ENCODE data around the gene SMO. TPM values are rescaled to one million over a fixed set of nuclear protein-coding genes. Genes with fewer than 3 reads are reported as not detected.

Gene SMO
- total and polyA plus RNA-seq, 4 donors: 0.87 to 19.3 (median 3.6) TPM

GRCh38 chr7:129176916-129177710 is 11.3 kb upstream of the SMO start:
- no peak overlapping the region for H3K27ac ChIP-seq (ENCODE audit: low read depth in 1 of 2, low read length in 1 of 2)
- peaks cover 0 to 2% (median 0%) of the 10 kb centered on the region in 4 donors for H3K9me3 ChIP-seq (ENCODE audit: control insufficient read depth in 4 of 4, insufficient read depth in 3 of 4, low read length in 3 of 4)
- DNase-seq: peak; percentile 25 to 79 (median 78)
- H3K36me3 ChIP-seq (ENCODE audit: control insufficient read depth in 4 of 4, insufficient read depth in 4 of 4, low read length in 4 of 4): no peaks in the 10 kb centered on the region
- H3K4me3 ChIP-seq: no peak overlapping the region
- peaks cover 0 to 29% (median 0%) of the 10 kb centered on the region in 3 donors for H3K27me3 ChIP-seq (ENCODE audit: control insufficient read depth in 3 of 3, insufficient read depth in 3 of 3, low read length in 2 of 3)
- no peak overlapping the region for H3K9ac ChIP-seq (ENCODE audit: insufficient read depth in 1 of 2, low read length in 2 of 2)
- 48 to 66% methylated on average over 11 of the region's 11 CpGs for WGBS, 2 donors
- no peak for TF ChIP-seq CTCF (IDR thresholded peaks at IDR 0.05; ENCODE audit: control extremely low read depth, extremely low read depth)
- H3K4me1 ChIP-seq (ENCODE audit: control insufficient read depth in 5 of 5, insufficient read depth in 5 of 5, low read length in 5 of 5): peaks cover 0 to 4% (median 0%) of the 10 kb centered on the region in 5 donors
- no peak for ATAC-seq (ENCODE audit: insufficient read depth, low FRiP score)

GRCh38 chr7:129184981-129185670 is 3.3 kb upstream of the SMO start:
- WGBS, 2 donors: 64 to 77% methylated on average over 6 of the region's 6 CpGs
- no peaks in the 10 kb centered on the region for H3K9me3 ChIP-seq (ENCODE audit: control insufficient read depth in 4 of 4, insufficient read depth in 3 of 4, low read length in 3 of 4)
- DNase-seq (no peak), ATAC-seq (ENCODE audit: insufficient read depth, low FRiP score) (no peak)
- H3K4me3 ChIP-seq: no peak overlapping the region
- no peak overlapping the region for H3K9ac ChIP-seq (ENCODE audit: insufficient read depth in 1 of 2, low read length in 2 of 2)
- no peaks in the 10 kb centered on the region for H3K36me3 ChIP-seq (ENCODE audit: control insufficient read depth in 4 of 4, insufficient read depth in 4 of 4, low read length in 4 of 4)
- H3K4me1 ChIP-seq (ENCODE audit: control insufficient read depth in 5 of 5, insufficient read depth in 5 of 5, low read length in 5 of 5): peaks cover 3 to 10% (median 4%) of the 10 kb centered on the region in 5 donors
- H3K27me3 ChIP-seq (ENCODE audit: control insufficient read depth in 3 of 3, insufficient read depth in 3 of 3, low read length in 2 of 3): peaks cover 0 to 4% (median 4%) of the 10 kb centered on the region in 3 donors
- H3K27ac ChIP-seq (ENCODE audit: low read depth in 1 of 2, low read length in 1 of 2): no peak overlapping the region
- no peak for TF ChIP-seq CTCF (IDR thresholded peaks at IDR 0.05; ENCODE audit: control extremely low read depth, extremely low read depth)

- no peak for ATAC-seq (ENCODE audit: insufficient read depth, low FRiP score)
- H3K9me3 ChIP-seq (ENCODE audit: control insufficient read depth in 4 of 4, insufficient read depth in 3 of 4, low read length in 3 of 4): no peaks in the 10 kb centered on the region
- no peak overlapping the region for H3K4me3 ChIP-seq
- TF ChIP-seq CTCF (IDR thresholded peaks at IDR 0.05; ENCODE audit: control extremely low read depth, extremely low read depth): no peak
- WGBS, 2 donors: 87 to 92% methylated on average over 6 of the region's 6 CpGs
- no peak overlapping the region for H3K9ac ChIP-seq (ENCODE audit: insufficient read depth in 1 of 2, low read length in 2 of 2)
- H3K4me1 ChIP-seq (ENCODE audit: control insufficient read depth in 5 of 5, insufficient read depth in 5 of 5, low read length in 5 of 5): peaks cover 3 to 18% (median 10%) of the 10 kb centered on the region in 5 donors
- no peak for DNase-seq
- H3K36me3 ChIP-seq (ENCODE audit: control insufficient read depth in 4 of 4, insufficient read depth in 4 of 4, low read length in 4 of 4): no peaks in the 10 kb centered on the region
- H3K27me3 ChIP-seq (ENCODE audit: control insufficient read depth in 3 of 3, insufficient read depth in 3 of 3, low read length in 2 of 3): peaks cover 0 to 7% (median 0%) of the 10 kb centered on the region in 3 donors
- no peak overlapping the region for H3K27ac ChIP-seq (ENCODE audit: low read depth in 1 of 2, low read length in 1 of 2)
Measured at GRCh38 chr7:129186749-129187260, 1.6 kb upstream of the SMO start.
